H1 (cell line): ENCODE measurements around the gene RPTOR. TPM values are rescaled to one million over a fixed set of nuclear protein-coding genes. Genes with fewer than 3 reads are reported as not detected.

Experiments
- CTCF ChIA-PET: fragments of 300-600 bp; sonication (Branson Sonifier 250); formaldehyde crosslinking; loops from one replicate; lab custom pipeline; 2021; ENCODE audit not compliant: partially characterized antibody; lab: Charles Lee
- POLR2A ChIA-PET: fragments of 300-600 bp; sonication (Branson Sonifier 250); formaldehyde crosslinking; loops from one replicate; lab custom pipeline; 2021; ENCODE audit warnings: inconsistent platforms; ENCODE audit not compliant: partially characterized antibody; lab: Charles Lee
- DNase-seq, 2 experiments: peaks; one replicate each; pipeline versions ENCODE4 v3.0.0 to v3.0.0-alpha.2; 2010 to 2022; ENCODE audit warnings: low spot score in 2 of 2, low read depth in 1 of 2, mixed read lengths in 1 of 2
- FAIRE-seq: peaks from 2 replicates; lab custom pipeline; 2011; peaks lifted over from hg19 to GRCh38; lab: Jason Lieb, UNC
- H2AFZ ChIP-seq: 2 replicates; pipeline ENCODE4 v1.8.1; 2012; ENCODE audit warnings: low read length, inconsistent platforms
- H2AK5ac ChIP-seq: 2 replicates; pipeline ENCODE4 v1.6.1; 2013; ENCODE audit warnings: low read depth, low read length
- H2BK120ac ChIP-seq: replicated peaks from 2 replicates; pipeline ENCODE3; 2013; ENCODE audit warnings: low read depth, low read length, inconsistent platforms
- H2BK12ac ChIP-seq: 2 replicates; pipeline ENCODE4 v1.6.1; 2013; ENCODE audit warnings: low read depth, low read length
- H2BK15ac ChIP-seq: 2 replicates; pipeline ENCODE4 v1.6.1; 2013; ENCODE audit warnings: low read length
- H2BK20ac ChIP-seq: 2 replicates; pipeline ENCODE4 v1.6.1; 2013; ENCODE audit warnings: low read length
- H2BK5ac ChIP-seq: 2 replicates; pipeline ENCODE4 v1.6.1; 2013; ENCODE audit warnings: low read depth, low read length
- H3K14ac ChIP-seq: 2 replicates; pipeline ENCODE4 v1.6.1; 2013; ENCODE audit warnings: inconsistent platforms; ENCODE audit not compliant: insufficient read length
- H3K18ac ChIP-seq: 2 replicates; pipeline ENCODE4 v1.6.1; 2013; ENCODE audit warnings: low read length; ENCODE audit errors: extremely low read depth
- H3K23ac ChIP-seq: 2 replicates; pipeline ENCODE4 v1.6.1; 2013; ENCODE audit warnings: inconsistent platforms; ENCODE audit not compliant: insufficient read length
- H3K23me2 ChIP-seq: 2 replicates; pipeline ENCODE4 v1.6.1; 2013; ENCODE audit warnings: low read depth, low read length
- H3K27ac ChIP-seq: 2 replicates; pipeline ENCODE4 v1.6.1; 2011; ENCODE audit warnings: low read depth, low read length, inconsistent platforms
- H3K27me3 ChIP-seq, 4 experiments: replicated peaks in 1 of 4; 1 replicate in 1 of 4; 2 replicates in 3 of 4; pipeline versions ENCODE4 v1.6.1 to v1.8.1; 2011 to 2013; ENCODE audit warnings: low read length in 3 of 4, mild to moderate bottlenecking in 3 of 4, inconsistent platforms in 2 of 4, mixed read lengths in 2 of 4, moderate library complexity in 1 of 4; ENCODE audit not compliant: control insufficient read depth in 3 of 4, insufficient read depth in 3 of 4; ENCODE audit errors: extremely low read depth in 1 of 4
- H3K36me3 ChIP-seq, 4 experiments: 2 replicates each; pipeline versions ENCODE4 v1.6.1 to v1.8.1; 2011 to 2013; ENCODE audit warnings: mild to moderate bottlenecking in 4 of 4, low read length in 3 of 4, moderate library complexity in 2 of 4, control low read depth in 1 of 4, inconsistent platforms in 1 of 4; ENCODE audit not compliant: insufficient read depth in 4 of 4, control insufficient read depth in 2 of 4
- H3K4ac ChIP-seq: replicated peaks from 2 replicates; pipeline ENCODE3; 2013; ENCODE audit warnings: low read length, low read depth, mixed read lengths, inconsistent platforms; ENCODE audit not compliant: insufficient read length
- H3K4me1 ChIP-seq, 4 experiments: replicated peaks in 1 of 4; 1 replicate in 1 of 4; 2 replicates in 3 of 4; pipeline versions ENCODE4 v1.6.1 to v1.8.1; 2011 to 2013; ENCODE audit warnings: low read length in 3 of 4, inconsistent platforms in 2 of 4, mixed read lengths in 1 of 4; ENCODE audit not compliant: insufficient read depth in 4 of 4, control insufficient read depth in 3 of 4
- H3K4me2 ChIP-seq, 2 experiments: 2 replicates each; pipeline versions ENCODE4 v1.6.1 to v1.8.1; 2011 to 2013; ENCODE audit warnings: low read depth in 2 of 2, low read length in 2 of 2, control low read depth in 1 of 2, inconsistent platforms in 1 of 2, mild to moderate bottlenecking in 1 of 2; ENCODE audit not compliant: insufficient read depth in 1 of 2
- H3K4me3 ChIP-seq, 4 experiments: fragments of 200-600, 300-600 bp in 1 of 4; sonication (generic), shearing (Covaris generic), sonication (Bioruptor Twin) in 1 of 4; 2 replicates each; pipeline versions ENCODE4 v1.5.1 to v1.8.1; 2011 to 2016; ENCODE audit warnings: low read length in 4 of 4, low read depth in 3 of 4, control low read depth in 2 of 4, inconsistent platforms in 2 of 4, mild to moderate bottlenecking in 2 of 4, mixed read lengths in 1 of 4, moderate library complexity in 1 of 4; ENCODE audit not compliant: insufficient read depth in 2 of 4; ENCODE audit errors: extremely low read depth in 1 of 4
- H3K56ac ChIP-seq: replicated peaks from 2 replicates; pipeline ENCODE3; 2013; ENCODE audit warnings: low read depth, mild to moderate bottlenecking, mixed read lengths, low read length, inconsistent platforms; ENCODE audit not compliant: insufficient read length
- H3K79me1 ChIP-seq: 2 replicates; pipeline ENCODE4 v1.6.1; 2013; ENCODE audit warnings: low read depth, low read length, control low read depth
- H3K79me2 ChIP-seq, 2 experiments: 2 replicates each; pipeline versions ENCODE4 v1.6.1 to v1.8.1; 2012 to 2013; ENCODE audit warnings: low read length in 2 of 2, mild to moderate bottlenecking in 2 of 2, inconsistent platforms in 1 of 2; ENCODE audit not compliant: insufficient read depth in 2 of 2, control insufficient read depth in 1 of 2
- H3K9ac ChIP-seq, 4 experiments: replicated peaks in 1 of 4; 1 replicate in 1 of 4; 2 replicates in 3 of 4; pipeline versions ENCODE4 v1.6.1 to v1.8.1; 2011 to 2013; ENCODE audit warnings: low read depth in 3 of 4, low read length in 3 of 4, control low read depth in 2 of 4, mild to moderate bottlenecking in 2 of 4, moderate library complexity in 2 of 4, inconsistent platforms in 1 of 4; ENCODE audit errors: extremely low read depth in 1 of 4
- H3K9me3 ChIP-seq, 2 experiments: 2 replicates each; pipeline versions ENCODE4 v1.6.1 to v1.8.1; 2012 to 2013; ENCODE audit warnings: mild to moderate bottlenecking in 2 of 2, moderate library complexity in 2 of 2, control low read depth in 1 of 2, inconsistent platforms in 1 of 2, low read depth in 1 of 2, low read length in 1 of 2, mixed read lengths in 1 of 2; ENCODE audit not compliant: insufficient read depth in 2 of 2
- H4K20me1 ChIP-seq, 2 experiments: replicated peaks in 1 of 2; 2 replicates each; pipeline versions ENCODE3 to v1.8.1; 2011 to 2013; ENCODE audit warnings: inconsistent platforms in 2 of 2, low read length in 2 of 2, mild to moderate bottlenecking in 1 of 2; ENCODE audit not compliant: insufficient read depth in 2 of 2, control insufficient read depth in 1 of 2
- H4K5ac ChIP-seq: 2 replicates; pipeline ENCODE4 v1.6.1; 2013; ENCODE audit warnings: low read length, low read depth, mixed read lengths, inconsistent platforms; ENCODE audit not compliant: insufficient read length
- H4K8ac ChIP-seq: 2 replicates; pipeline ENCODE4 v1.8.0; 2013; ENCODE audit warnings: mild to moderate bottlenecking, moderate library complexity, low read length, inconsistent platforms; ENCODE audit not compliant: insufficient read depth; ENCODE audit errors: extremely low read depth
- H4K91ac ChIP-seq: replicated peaks from 2 replicates; pipeline ENCODE3; 2013; ENCODE audit warnings: low read length, mixed read lengths, inconsistent platforms; ENCODE audit not compliant: insufficient read length
- CTCF ChIP-seq, 3 experiments: IDR thresholded peaks; 1 replicate in 2 of 3; 2 replicates in 1 of 3; pipeline versions ENCODE4 v1.5.1 to v1.6.1; 2011; ENCODE audit warnings: low read length in 3 of 3, mild to moderate bottlenecking in 3 of 3, inconsistent platforms in 2 of 3, low read depth in 1 of 3, moderate library complexity in 1 of 3; ENCODE audit not compliant: insufficient read depth in 1 of 3; ENCODE audit errors: control extremely low read depth in 1 of 3
- JUND ChIP-seq: IDR thresholded peaks from 2 replicates; pipeline ENCODE4 v1.6.1; 2011; ENCODE audit warnings: mild to moderate bottlenecking, improper control_type of control experiment, low read length
- MAFK ChIP-seq: IDR thresholded peaks from 2 replicates; pipeline ENCODE4 v1.6.1; 2012; ENCODE audit warnings: low read depth, mild to moderate bottlenecking, improper control_type of control experiment, low read length
- SIN3A ChIP-seq, 2 experiments: IDR thresholded peaks in 1 of 2; conservative IDR thresholded peaks in 1 of 2; 2 replicates each; pipeline ENCODE4 v1.6.1; 2011 to 2012; ENCODE audit warnings: low read length in 2 of 2, improper control_type of control experiment in 1 of 2, low read depth in 1 of 2, mild to moderate bottlenecking in 1 of 2
- SP2 ChIP-seq: IDR thresholded peaks from 2 replicates; pipeline ENCODE4 v1.6.1; 2012; ENCODE audit warnings: mild to moderate bottlenecking, low read length, inconsistent platforms
- SP4 ChIP-seq: IDR thresholded peaks from 2 replicates; pipeline ENCODE4 v1.6.1; 2012; ENCODE audit warnings: low read length, inconsistent platforms
- YY1 ChIP-seq: IDR thresholded peaks from 2 replicates; pipeline ENCODE4 v1.6.1; 2011; ENCODE audit warnings: low read depth, mild to moderate bottlenecking, low read length
- WGBS, 2 experiments: shearing (Covaris generic) in 1 of 2; methylation state at CpG; one replicate each; pipeline versions ENCODE4 v1.1.6 to v1.1.7; 2013 to 2015; ENCODE audit warnings: low lambda C conversion rate in 2 of 2, mixed read lengths in 2 of 2, inconsistent platforms in 1 of 2, low coverage in 1 of 2, missing lambda C conversion rate in 1 of 2; ENCODE audit not compliant: insufficient replicate concordance in 2 of 2, insufficient coverage in 1 of 2, insufficient read length in 1 of 2; ENCODE audit errors: extremely low coverage in 1 of 2, missing lambda C conversion rate in 1 of 2; 5-methylcytosine and 5-hydroxymethylcytosine counted together
- polyA plus RNA-seq, 7 experiments: library from polyadenylated mRNA; depleted of rRNA in 3 of 7; stranded (reverse) in 5 of 7; unstranded in 2 of 7; fragments of >200 nt in 5 of 7; fragments of 200-250 nt in 2 of 7; gene quantifications; 1 replicate in 5 of 7; 2 replicates in 1 of 7; 4 replicates in 1 of 7; pipeline versions ENCODE4 v1.2.1 to v1.2.3, GENCODE V29; 2011 to 2013; ENCODE audit warnings: missing spikeins in 2 of 7, mixed read lengths in 2 of 7
- total RNA-seq: library from RNA; stranded (reverse); fragmentation: NEBNext Ultra II Directional; extraction: Animal tissue kit (Norgen Biotek cat#: 25700); gene quantifications from 2 replicates; pipeline ENCODE4 v1.2.1, GENCODE V29; 2021

The RPTOR gene
- total and polyA plus RNA-seq, 2 of the 8 experiments (the other 6 are each of a cell fraction or from before 2014, with no cell fraction given), result 6.9 to 28.7 TPM

- no peak overlapping the region for H2BK5ac ChIP-seq
- no peak overlapping the region for H3K4me2 ChIP-seq
- ChIA-PET CTCF (interaction anchor here (0.8 to 2.7 kb wide), 7 partner anchors 9 to 58 kb away, joined by 3 to 11 read pairs (median 5); no protein-coding TSS in a partner anchor), POLR2A (interaction anchor here (0.9 kb wide), 1 partner anchor 45 kb away, joined by 3 read pairs; no protein-coding TSS in a partner anchor)
- H3K79me2 ChIP-seq, result peaks cover 4 to 75% of the 10 kb centered on the region in 2 experiments
- H4K91ac ChIP-seq, result no peak overlapping the region
- H3K27me3 ChIP-seq, result no peaks in the 10 kb centered on the region
- no peak for DNase-seq
- H2BK20ac ChIP-seq, result no peak overlapping the region
- peaks cover 15% of the 10 kb centered on the region for H3K79me1 ChIP-seq
- no peak for FAIRE-seq
- no peak overlapping the region for H3K56ac ChIP-seq
- peaks cover 0 to 2% (median 0%) of the 10 kb centered on the region in 4 experiments; a peak in 1 of 7 replicates for H3K4me1 ChIP-seq
- H2BK12ac ChIP-seq, result no peak overlapping the region
- peaks cover 2 to 11% of the 10 kb centered on the region in 2 experiments for H4K20me1 ChIP-seq
- H3K4ac ChIP-seq, result no peak overlapping the region
- H3K9ac ChIP-seq, result no peak overlapping the region
- H4K8ac ChIP-seq, result no peak overlapping the region
- H2AFZ ChIP-seq, result no peak overlapping the region
- no peak overlapping the region for H3K4me3 ChIP-seq
- no peak overlapping the region for H3K14ac ChIP-seq
- H3K23me2 ChIP-seq, result no peaks in the 10 kb centered on the region
- H3K27ac ChIP-seq, result no peak overlapping the region
- no peaks in the 10 kb centered on the region for H3K9me3 ChIP-seq
- no peak overlapping the region for H3K23ac ChIP-seq
- 85 to 100% methylated on average over 1 to 3 of the region's 3 CpGs for WGBS, 2 experiments
- no peak overlapping the region for H2BK15ac ChIP-seq
- no peak overlapping the region for H3K18ac ChIP-seq
- no peaks in the 10 kb centered on the region for H3K36me3 ChIP-seq
- no peak overlapping the region for H2AK5ac ChIP-seq
- no peak overlapping the region for H4K5ac ChIP-seq
- H2BK120ac ChIP-seq, result no peak overlapping the region
- no peak for TF ChIP-seq SIN3A (conservative IDR thresholded peaks at IDR 0.05 in 1 of 2, IDR thresholded peaks at IDR 0.05 in 1 of 2; ENCODE audit: low read depth in 1 of 2, low read length in 2 of 2)
- TF ChIP-seq MAFK, result no peak
- no peak for TF ChIP-seq JUND
- TF ChIP-seq YY1, result no peak
- TF ChIP-seq SP2, result no peak
- TF ChIP-seq SP4, result no peak
- no peak for TF ChIP-seq CTCF (IDR thresholded peaks at IDR 0.05; ENCODE audit: control extremely low read depth in 1 of 3, insufficient read depth in 1 of 3, low read depth in 1 of 3, low read length in 3 of 3)
Observed at GRCh38 chr17:80591788-80592187, 47.1 kb downstream of the RPTOR start.
